Suprapubic skin (tissue), 4 donors: ENCODE data around the gene COPS7A.

Experiments
- CTCF ChIP-seq, 2 donors: fragments of 200-600 bp in 1 of 2; fragments of 450-650 bp in 1 of 2; sonication (generic) in 1 of 2; IDR thresholded peaks; one replicate each; pipeline ENCODE4 v1.5.1; 2016 to 2019; ENCODE audit warnings: antibody characterized with exemption in 2 of 2, mild to moderate bottlenecking in 1 of 2, moderate library complexity in 1 of 2
- EP300 ChIP-seq: sonication (generic); formaldehyde crosslinking; IDR thresholded peaks from one replicate; pipeline ENCODE4 v1.6.1; 2017; ENCODE audit warnings: antibody characterized with exemption
- POLR2A ChIP-seq, 2 donors: fragments of 450-650 bp; IDR thresholded peaks; one replicate each; pipeline ENCODE4 v1.6.1; 2017; ENCODE audit warnings: antibody characterized with exemption in 2 of 2, mild to moderate bottlenecking in 2 of 2, moderate library complexity in 2 of 2
- POLR2AphosphoS5 ChIP-seq, 3 donors: sonication (generic); formaldehyde crosslinking; IDR thresholded peaks; one replicate each; pipeline ENCODE4 v1.6.1; 2017; ENCODE audit warnings: antibody characterized with exemption in 3 of 3

GRCh38 chr12:6688543-6688998 is 35.3 kb upstream of the COPS7A start:
- TF ChIP-seq EP300 (no peak), POLR2A (IDR thresholded peaks at IDR 0.05) (no peak), CTCF (IDR thresholded peaks at IDR 0.05) (no peak), POLR2AphosphoS5 (IDR thresholded peaks at IDR 0.05) (no peak)
